Astrocyte of the cerebellum (primary cell): ENCODE results near the gene ACAD10.
A peak's percentile ranks its signal among the peaks of the same experiment; 100 is the strongest.
"Not testable (repeated sequence)": the region's sequence is repeated elsewhere in the genome, so short reads cannot be mapped to it uniquely, and the experiment has no call there.

Source experiments
- DNase-seq: peaks from one replicate; pipeline ENCODE4 v3.0.0-alpha.2; 2011; ENCODE audit warnings: low read depth
- H3K4me3 ChIP-seq: 2 replicates; pipeline ENCODE4 v1.5.1; 2011; ENCODE audit warnings: mild to moderate bottlenecking, low read depth, low read length, moderate library complexity
- in situ Hi-C: cut with HindIII; loops from 2 replicates; pipeline ENCODE4 v1.10.0; 2017; ENCODE audit warnings: low sequenced_read_pairs
- TF ChIP-seq, protein P1 (sequence below): IDR thresholded peaks from 2 replicates; pipeline ENCODE4 v1.5.1; 2012; ENCODE audit warnings: low read length, low read depth, moderate library complexity, mild to moderate bottlenecking; ENCODE audit errors: missing control alignments

Gene ACAD10

DNA sequence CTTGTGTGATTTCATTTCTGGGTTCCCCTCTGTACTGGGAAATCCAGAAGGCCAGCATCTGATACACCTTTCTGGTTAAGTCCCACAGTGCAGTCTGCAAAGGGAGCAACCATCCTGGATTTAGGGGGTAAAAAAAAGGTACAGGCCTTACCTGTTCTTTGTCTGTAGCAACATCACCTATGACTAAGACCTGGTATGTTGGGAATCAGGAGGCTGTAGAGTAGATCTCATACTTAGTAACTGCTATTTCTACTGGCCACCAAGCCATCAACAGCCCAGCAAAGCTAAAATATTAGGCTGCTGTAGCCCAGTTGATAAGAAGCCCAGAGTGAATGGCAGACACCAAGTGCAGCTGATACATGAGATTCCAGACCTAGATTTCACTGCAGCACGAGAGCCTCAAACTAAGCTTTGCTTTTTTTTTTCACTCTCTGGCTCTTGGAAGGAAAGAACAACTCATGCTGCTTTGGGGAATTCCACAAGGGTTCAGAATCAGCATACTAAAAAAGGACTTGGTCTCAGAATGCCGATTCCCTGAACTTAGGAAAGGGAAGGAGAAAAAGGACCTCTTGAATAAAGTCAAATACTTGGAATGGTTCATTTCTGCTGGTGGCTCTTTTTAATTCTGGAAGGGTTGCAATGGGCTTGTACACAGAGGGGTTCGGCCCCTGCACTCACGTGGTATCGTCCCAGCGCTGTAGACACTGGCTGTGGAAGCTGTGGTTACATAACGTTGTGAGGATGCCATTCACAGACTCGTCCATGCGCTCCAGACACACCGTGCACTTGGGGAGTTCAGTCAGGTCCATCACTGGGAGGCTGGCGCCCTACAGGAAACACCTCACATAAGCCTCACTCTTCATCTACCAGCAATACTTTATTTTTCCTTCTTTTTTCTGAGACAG, 20.6 kb upstream of the ACAD10 start:
- DNase-seq = no peak
- TF ChIP-seq, protein P1, sequence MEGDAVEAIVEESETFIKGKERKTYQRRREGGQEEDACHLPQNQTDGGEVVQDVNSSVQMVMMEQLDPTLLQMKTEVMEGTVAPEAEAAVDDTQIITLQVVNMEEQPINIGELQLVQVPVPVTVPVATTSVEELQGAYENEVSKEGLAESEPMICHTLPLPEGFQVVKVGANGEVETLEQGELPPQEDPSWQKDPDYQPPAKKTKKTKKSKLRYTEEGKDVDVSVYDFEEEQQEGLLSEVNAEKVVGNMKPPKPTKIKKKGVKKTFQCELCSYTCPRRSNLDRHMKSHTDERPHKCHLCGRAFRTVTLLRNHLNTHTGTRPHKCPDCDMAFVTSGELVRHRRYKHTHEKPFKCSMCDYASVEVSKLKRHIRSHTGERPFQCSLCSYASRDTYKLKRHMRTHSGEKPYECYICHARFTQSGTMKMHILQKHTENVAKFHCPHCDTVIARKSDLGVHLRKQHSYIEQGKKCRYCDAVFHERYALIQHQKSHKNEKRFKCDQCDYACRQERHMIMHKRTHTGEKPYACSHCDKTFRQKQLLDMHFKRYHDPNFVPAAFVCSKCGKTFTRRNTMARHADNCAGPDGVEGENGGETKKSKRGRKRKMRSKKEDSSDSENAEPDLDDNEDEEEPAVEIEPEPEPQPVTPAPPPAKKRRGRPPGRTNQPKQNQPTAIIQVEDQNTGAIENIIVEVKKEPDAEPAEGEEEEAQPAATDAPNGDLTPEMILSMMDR = no peak
- in situ Hi-C loops = no loop called here
- H3K4me3 ChIP-seq = no peak overlapping the region

DNA sequence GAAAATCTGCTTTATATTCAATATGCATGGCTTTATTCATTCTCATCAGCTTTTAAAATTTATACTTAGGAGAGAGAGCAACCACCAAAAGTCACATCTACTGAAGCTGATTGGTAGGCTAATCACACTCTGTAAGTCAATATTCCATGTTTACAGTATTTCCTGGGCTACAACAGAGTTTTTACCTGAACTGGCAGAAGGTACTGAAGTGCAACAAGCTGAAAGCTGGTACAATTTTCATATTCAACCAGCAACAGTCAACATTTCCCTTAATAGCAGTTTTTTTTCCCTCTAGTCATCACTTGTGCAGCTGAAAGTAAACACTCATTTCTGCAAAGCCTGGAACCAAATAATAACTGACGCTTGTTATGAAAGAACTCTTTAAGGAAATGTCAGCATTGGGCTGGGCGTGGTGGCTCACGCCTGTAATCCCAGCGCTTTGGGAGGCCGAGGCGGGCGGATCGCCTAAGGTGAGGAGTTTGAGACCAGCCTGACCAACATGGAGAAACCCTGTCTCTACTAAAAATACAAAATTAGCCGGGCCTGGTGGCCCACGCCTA, 13.0 kb upstream of the ACAD10 start:
- H3K4me3 ChIP-seq = no peak overlapping the region
- TF ChIP-seq, protein P1 = no peak
- in situ Hi-C loops = no loop called here
- DNase-seq = no peak

DNA sequence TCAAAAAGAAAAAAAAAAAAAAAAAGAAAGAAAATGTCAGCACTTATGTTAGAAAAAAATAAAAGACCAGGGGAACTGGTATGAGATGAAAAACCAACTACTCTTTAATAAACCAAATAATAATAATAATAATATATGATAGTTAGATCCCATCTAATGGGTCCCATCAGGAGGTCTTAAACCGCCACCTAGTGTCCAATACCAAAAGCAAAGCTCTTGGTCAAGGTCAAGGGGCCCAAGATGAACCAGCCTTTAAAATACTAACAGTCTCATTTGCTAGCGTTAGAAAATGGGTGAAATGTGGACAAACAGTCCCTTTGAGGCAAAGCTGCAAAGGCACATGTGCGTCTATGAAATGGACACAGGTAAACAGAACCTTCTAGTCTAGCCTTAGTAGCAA, 12.3 kb upstream of the ACAD10 start:
- in situ Hi-C loops = no loop called here
- no peak overlapping the region for H3K4me3 ChIP-seq
- DNase-seq = no peak
- TF ChIP-seq, protein P1 = peak; percentile 60

DNA sequence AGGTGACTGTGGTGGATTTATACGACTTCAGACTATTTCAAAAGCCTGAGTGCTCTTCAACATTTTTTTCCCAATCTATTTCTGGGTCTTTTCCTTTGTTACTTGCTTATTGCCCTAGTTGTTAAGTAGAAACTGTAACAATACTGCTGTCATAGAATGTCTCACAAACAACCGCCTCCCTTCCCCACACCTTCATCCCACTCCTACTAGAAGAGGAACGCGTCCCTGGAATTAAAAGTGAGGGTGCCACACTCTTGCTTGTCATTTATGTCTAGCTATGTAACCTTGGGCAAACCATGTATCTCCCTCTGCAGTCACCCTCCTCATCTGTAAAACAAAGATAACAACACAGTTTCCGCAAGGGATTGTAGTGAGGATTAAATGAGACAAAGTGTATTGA, 8.7 kb upstream of the ACAD10 start:
- in situ Hi-C loops = no loop called here
- H3K4me3 ChIP-seq = no peak overlapping the region
- TF ChIP-seq, protein P1 = no peak
- no peak for DNase-seq

DNA sequence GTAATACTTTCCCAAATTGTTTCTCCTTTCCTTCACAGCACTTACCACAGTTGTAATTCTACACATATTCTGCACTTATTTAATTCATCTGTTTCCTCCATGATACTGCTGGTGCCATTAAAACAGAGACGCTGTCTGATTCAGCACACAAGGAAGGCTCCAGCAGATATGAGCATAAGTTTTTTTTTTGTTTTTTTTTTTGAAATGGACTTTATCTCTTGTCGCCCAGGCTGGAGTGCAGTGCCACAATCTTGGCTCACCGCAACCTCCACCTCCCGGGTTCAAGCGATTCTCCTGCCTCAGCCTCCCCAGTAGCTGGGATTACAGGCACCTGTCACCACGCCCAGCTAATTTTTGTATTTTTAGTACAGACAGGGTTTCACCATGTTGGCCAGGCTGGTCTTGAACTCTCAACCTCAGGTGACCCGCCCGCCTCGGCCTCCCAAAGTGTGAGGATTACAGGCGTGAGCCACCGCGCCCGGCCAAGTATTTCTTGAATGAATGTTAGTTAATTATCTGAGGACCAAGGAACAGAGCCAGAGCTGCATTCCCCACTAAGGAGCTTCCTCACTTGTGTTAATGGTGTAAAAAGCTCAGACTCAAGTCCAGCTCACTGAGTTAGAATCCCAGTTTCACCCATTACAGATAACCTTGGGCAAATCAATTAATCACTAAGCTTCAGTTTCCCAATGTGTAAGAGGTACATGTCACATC, 1.2 kb upstream of the ACAD10 start:
- in situ Hi-C loops, DNase-seq: not testable (repeated sequence)
- peak overlapping the region; percentile 99 for H3K4me3 ChIP-seq

DNA sequence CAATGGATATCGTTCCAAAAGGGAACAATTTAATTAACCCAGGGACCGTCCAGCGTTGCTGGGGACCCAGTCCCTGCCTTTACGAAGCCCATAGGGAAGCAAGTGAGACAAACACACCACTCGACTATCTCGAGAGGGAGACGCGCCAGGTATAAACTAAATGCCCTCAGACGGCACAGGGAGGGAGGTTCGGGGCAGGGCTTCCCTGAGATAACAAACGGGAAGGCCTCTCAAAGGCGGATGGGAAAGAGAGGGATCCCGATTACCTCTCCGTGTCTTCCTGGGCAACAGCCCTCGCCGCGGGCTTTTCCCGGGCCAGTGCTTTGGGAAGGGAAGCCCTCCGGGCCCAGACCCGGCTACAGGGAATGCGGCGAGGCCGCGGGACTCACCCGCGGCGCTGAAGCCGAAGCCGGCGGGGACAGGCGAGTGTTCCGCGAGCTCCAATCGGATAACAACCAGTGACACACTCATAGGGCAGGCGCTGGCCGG, 487 bp upstream of the ACAD10 start:
- peak overlapping the region; percentile 99 for H3K4me3 ChIP-seq
- in situ Hi-C loops = no loop called here
- TF ChIP-seq, protein P1 = no peak
- no peak for DNase-seq
